Adrenal gland (tissue), 5 donors: ENCODE data around the gene FYN.

Experiments used
- POLR2A ChIP-seq, 2 donors: fragments of 450-650 bp; IDR thresholded peaks; one replicate each; pipeline ENCODE4 v1.6.1; 2017; ENCODE audit warnings: antibody characterized with exemption in 2 of 2, mild to moderate bottlenecking in 2 of 2, moderate library complexity in 1 of 2
- TF ChIP-seq, protein P1 (sequence below), 6 experiments: fragments of 450-650 bp in 4 of 6; fragments of 200-600 bp in 2 of 6; sonication (generic) in 1 of 6; IDR thresholded peaks; 1 replicate in 5 of 6; 2 replicates in 1 of 6; pipeline versions ENCODE4 v1.5.1 to v1.8.0; 2016 to 2021; ENCODE audit warnings: antibody characterized with exemption in 6 of 6, mild to moderate bottlenecking in 2 of 6, moderate library complexity in 1 of 6
- donor health status: DM: no; HTN: no; CAD: no.

DNA sequence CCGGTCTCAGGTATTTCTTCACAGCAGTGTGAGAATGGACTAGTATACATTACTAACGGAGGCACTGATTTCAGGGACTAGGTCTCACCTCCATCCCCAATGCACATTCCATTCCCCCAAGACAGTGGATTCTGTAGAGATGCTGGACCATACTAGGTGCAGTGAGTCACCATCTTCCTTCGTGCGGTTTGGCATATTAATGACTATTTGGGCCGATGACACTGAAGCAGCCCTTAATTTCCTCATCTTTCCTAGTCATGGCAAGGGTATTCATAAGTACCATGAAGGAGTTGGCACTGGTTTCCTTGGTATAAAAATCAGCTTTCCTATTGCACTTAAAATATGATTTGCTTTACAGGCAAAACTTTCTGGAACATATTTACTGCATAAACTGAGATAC is 146.2 kb downstream of the FYN start:
- TF ChIP-seq, protein P1, sequence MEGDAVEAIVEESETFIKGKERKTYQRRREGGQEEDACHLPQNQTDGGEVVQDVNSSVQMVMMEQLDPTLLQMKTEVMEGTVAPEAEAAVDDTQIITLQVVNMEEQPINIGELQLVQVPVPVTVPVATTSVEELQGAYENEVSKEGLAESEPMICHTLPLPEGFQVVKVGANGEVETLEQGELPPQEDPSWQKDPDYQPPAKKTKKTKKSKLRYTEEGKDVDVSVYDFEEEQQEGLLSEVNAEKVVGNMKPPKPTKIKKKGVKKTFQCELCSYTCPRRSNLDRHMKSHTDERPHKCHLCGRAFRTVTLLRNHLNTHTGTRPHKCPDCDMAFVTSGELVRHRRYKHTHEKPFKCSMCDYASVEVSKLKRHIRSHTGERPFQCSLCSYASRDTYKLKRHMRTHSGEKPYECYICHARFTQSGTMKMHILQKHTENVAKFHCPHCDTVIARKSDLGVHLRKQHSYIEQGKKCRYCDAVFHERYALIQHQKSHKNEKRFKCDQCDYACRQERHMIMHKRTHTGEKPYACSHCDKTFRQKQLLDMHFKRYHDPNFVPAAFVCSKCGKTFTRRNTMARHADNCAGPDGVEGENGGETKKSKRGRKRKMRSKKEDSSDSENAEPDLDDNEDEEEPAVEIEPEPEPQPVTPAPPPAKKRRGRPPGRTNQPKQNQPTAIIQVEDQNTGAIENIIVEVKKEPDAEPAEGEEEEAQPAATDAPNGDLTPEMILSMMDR (IDR thresholded peaks at IDR 0.05) = no peak
- no peak for TF ChIP-seq POLR2A (IDR thresholded peaks at IDR 0.05)
